Omental fat pad (tissue), 4 donors: Measurements from ENCODE around the gene DDX49. TPM values are rescaled to one million over a fixed set of nuclear protein-coding genes. Genes with fewer than 3 reads are reported as not detected.

ENCODE experiments used
- ATAC-seq: fragments of 150-250 bp; one replicate; pipeline ENCODE4 v1.9.1; 2016; ENCODE audit warnings: mild to moderate bottlenecking, moderate library complexity; ENCODE audit not compliant: low FRiP score
- DNase-seq: peaks from one replicate; pipeline ENCODE4 v3.0.0-alpha.2; 2019; ENCODE audit warnings: low spot score
- CTCF ChIP-seq, 3 donors: fragments of 450-650 bp; IDR thresholded peaks; one replicate each; pipeline ENCODE4 v1.5.1; 2016 to 2017; ENCODE audit warnings: antibody characterized with exemption in 3 of 3, mild to moderate bottlenecking in 3 of 3, moderate library complexity in 2 of 3
- total RNA-seq, 4 donors: library from RNA; depleted of rRNA; stranded (reverse); fragments of >200 nt; gene quantifications; one replicate each; pipeline ENCODE4 v1.1.0, GENCODE V29; 2016

The DDX49 gene
- total RNA-seq, 4 donors from 2014 or later, result 29.8 to 73.9 (median 36.6) TPM

GRCh38 chr19:18878058-18878797 lies 41.3 kb upstream of the DDX49 start:
- no peak for ATAC-seq
- no peak for DNase-seq

GRCh38 chr19:18878858-18879578 lies 40.5 kb upstream of the DDX49 start:
- no peak for ATAC-seq
- TF ChIP-seq CTCF (IDR thresholded peaks at IDR 0.05), result no peak
- DNase-seq, result no peak

More at GRCh38 chr19:18878058-18878797, 41.3 kb upstream of the DDX49 start:
- TF ChIP-seq CTCF (IDR thresholded peaks at IDR 0.05), result no peak

- ATAC-seq, result no peak
- TF ChIP-seq CTCF (IDR thresholded peaks at IDR 0.05), result no peak
- no peak for DNase-seq
Observed at GRCh38 chr19:18879579-18880373, 39.7 kb upstream of the DDX49 start.

- TF ChIP-seq CTCF (IDR thresholded peaks at IDR 0.05), result no peak
- ATAC-seq, result no peak
- DNase-seq, result no peak
Observed at GRCh38 chr19:18881491-18881890, 38.0 kb upstream of the DDX49 start.

GRCh38 chr19:18883526-18884304 lies 35.8 kb upstream of the DDX49 start:
- DNase-seq, result no peak
- ATAC-seq, result no peak
- TF ChIP-seq CTCF (IDR thresholded peaks at IDR 0.05), result no peak

GRCh38 chr19:18886972-18887371 lies 32.5 kb upstream of the DDX49 start:
- ATAC-seq, result no peak
- TF ChIP-seq CTCF (IDR thresholded peaks at IDR 0.05), result no peak
- no peak for DNase-seq
